T-helper 17 cell (primary cell): Measurements from ENCODE around the gene SPATA25. TPM values are rescaled to one million over a fixed set of nuclear protein-coding genes. Genes with fewer than 3 reads are reported as not detected.

Experiments
- ATAC-seq: fragments of 150-1000 bp; cut with Tn5 transposase; 2 replicates; pipeline ENCODE4 v1.10.0; 2021; ENCODE audit warnings: mild to moderate bottlenecking, moderate library complexity
- DNase-seq, 3 donors: peaks; one replicate each; pipeline versions ENCODE4 v3.0.0 to v3.0.0-alpha.2; 2020 to 2021
- H3K9me3 ChIP-seq: one replicate; pipeline ENCODE4 v1.7.0; 2013; ENCODE audit warnings: low read length, mild to moderate bottlenecking; ENCODE audit not compliant: control insufficient read depth, poor library complexity, severe bottlenecking
- H3K27ac Mint-ChIP-seq: one replicate; pipeline ENCODE4 v1.8.0; 2022; ENCODE audit warnings: mild to moderate bottlenecking, moderate library complexity, mixed read lengths
- H3K27me3 Mint-ChIP-seq: one replicate; pipeline ENCODE4 v1.8.0; 2022; ENCODE audit warnings: mixed read lengths
- H3K36me3 Mint-ChIP-seq: one replicate; pipeline ENCODE4 v1.8.0; 2022; ENCODE audit warnings: low read depth, mixed read lengths
- H3K4me1 Mint-ChIP-seq: one replicate; pipeline ENCODE4 v1.8.0; 2022; ENCODE audit warnings: mild to moderate bottlenecking, mixed read lengths
- H3K4me3 Mint-ChIP-seq: one replicate; pipeline ENCODE4 v1.8.0; 2022; ENCODE audit warnings: mild to moderate bottlenecking, moderate library complexity, mixed read lengths
- total RNA-seq, 4 donors: library from RNA in 2 of 4; stranded (reverse) in 2 of 4; gene quantifications; one replicate each; pipeline ENCODE4 v1.2.3 and lab custom pipeline; 2022 to 2026

The SPATA25 gene
- total RNA-seq, 2 donors from 2014 or later: 0.94 to 1.3 TPM

- DNase-seq: no peak
- Mint-ChIP-seq H3K27ac (no peak overlapping the region), H3K4me1 (peaks cover 2% of the 10 kb centered on the region), H3K4me3 (no peak overlapping the region), H3K27me3 (no peaks in the 10 kb centered on the region), H3K36me3 (peaks cover 5% of the 10 kb centered on the region)
- peak; percentile 40 for ATAC-seq
- no peaks in the 10 kb centered on the region for H3K9me3 ChIP-seq
Measured at GRCh38 chr20:45842169-45842812, 45.1 kb downstream of the SPATA25 start.

- DNase-seq (no peak), ATAC-seq (no peak)
- no peak overlapping the region for H3K27ac Mint-ChIP-seq
- H3K27me3 Mint-ChIP-seq: no peaks in the 10 kb centered on the region
- peaks cover 2% of the 10 kb centered on the region for H3K4me1 Mint-ChIP-seq
- H3K36me3 Mint-ChIP-seq: peaks cover 5% of the 10 kb centered on the region
- H3K4me3 Mint-ChIP-seq: no peak overlapping the region
- H3K9me3 ChIP-seq: no peaks in the 10 kb centered on the region
Measured at GRCh38 chr20:45841407-45842129, 45.9 kb downstream of the SPATA25 start.

GRCh38 chr20:45840700-45841198 is 46.7 kb downstream of the SPATA25 start:
- ATAC-seq (no peak), DNase-seq (no peak)
- no peak overlapping the region for H3K4me3 Mint-ChIP-seq
- no peaks in the 10 kb centered on the region for H3K27me3 Mint-ChIP-seq
- no peak overlapping the region for H3K27ac Mint-ChIP-seq
- H3K36me3 Mint-ChIP-seq: peaks cover 5% of the 10 kb centered on the region
- H3K9me3 ChIP-seq: no peaks in the 10 kb centered on the region
- peaks cover 2% of the 10 kb centered on the region for H3K4me1 Mint-ChIP-seq

- Mint-ChIP-seq H3K27ac (no peak overlapping the region), H3K4me1 (peaks cover 20% of the 10 kb centered on the region), H3K27me3 (no peaks in the 10 kb centered on the region), H3K36me3 (no peaks in the 10 kb centered on the region), H3K4me3 (no peak overlapping the region)
- ATAC-seq (no peak), DNase-seq (no peak)
- H3K9me3 ChIP-seq: no peaks in the 10 kb centered on the region
Measured at GRCh38 chr20:45836841-45837240, 50.6 kb downstream of the SPATA25 start.

Other genes starting within 250 kb of the SPATA25 start
- not detected for gene WFDC11, start 217.4 kb downstream of the SPATA25 start, total RNA-seq
- gene WFDC13, start 185.6 kb downstream of the SPATA25 start, total RNA-seq: not detected
- not detected for gene WFDC10B, start 182.6 kb downstream of the SPATA25 start, total RNA-seq
- gene SPINT4, start 165.3 kb downstream of the SPATA25 start, total RNA-seq: not detected
- under 1 TPM in 1 of 2 donors, not detected in 1; 0.70 TPM for gene WFDC3, start 95.7 kb downstream of the SPATA25 start, total RNA-seq
- gene DNTTIP1, start 95.7 kb downstream of the SPATA25 start, total RNA-seq: 10 to 100 TPM; 10.4 to 14.1 TPM
- 1 to 10 TPM in 1 of 2 donors, not detected in 1; 1.4 TPM for gene UBE2C, start 75.0 kb downstream of the SPATA25 start, total RNA-seq
- 1 to 10 TPM in 1 of 2 donors, under 1 TPM in 1; 0.99 to 5.5 TPM for gene TNNC2, start 60.3 kb downstream of the SPATA25 start, total RNA-seq
- 1 to 10 TPM; 1.9 to 3.1 TPM for gene SNX21, start 53.8 kb downstream of the SPATA25 start, total RNA-seq
- 10 to 100 TPM; 18.8 to 22.3 TPM for gene ACOT8, start 30.2 kb downstream of the SPATA25 start, total RNA-seq
- 1 to 10 TPM in 1 of 2 donors, under 1 TPM in 1; 0.89 to 1.2 TPM for gene ZSWIM3, start 30.0 kb downstream of the SPATA25 start, total RNA-seq
- gene ZSWIM1, start 6.4 kb downstream of the SPATA25 start, total RNA-seq: 10 to 100 TPM in 1 of 2 donors, 1 to 10 TPM in 1; 8.0 to 10.2 TPM
- 1 to 10 TPM; 1.5 to 2.1 TPM for gene NEURL2, start 3.6 kb upstream of the SPATA25 start, total RNA-seq
- 100 to 1,000 TPM; 121 to 200 TPM for gene CTSA, start 3.7 kb upstream of the SPATA25 start, total RNA-seq
- 1 to 10 TPM in 1 of 2 donors, not detected in 1; 1.5 TPM for gene PLTP, start 24.5 kb upstream of the SPATA25 start, total RNA-seq
- gene PCIF1, start 47.1 kb upstream of the SPATA25 start, total RNA-seq: 10 to 100 TPM; 72.4 to 73.7 TPM
- gene ZNF335, start 84.6 kb upstream of the SPATA25 start, total RNA-seq: 100 to 1,000 TPM in 1 of 2 donors, 10 to 100 TPM in 1; 95.1 to 129 TPM
- 1 to 10 TPM; 2.6 to 2.7 TPM for gene MMP9, start 121.3 kb upstream of the SPATA25 start, total RNA-seq
- gene SLC12A5, start 141.6 kb upstream of the SPATA25 start, total RNA-seq: not detected
- 10 to 100 TPM; 14.5 to 15.0 TPM for gene NCOA5, start 202.3 kb upstream of the SPATA25 start, total RNA-seq
- gene CD40, start 230.7 kb upstream of the SPATA25 start, total RNA-seq: 1 to 10 TPM in 1 of 2 donors, under 1 TPM in 1; 0.68 to 5.8 TPM